Stimulated activated memory B cell treated with anti-CD40 and anti-IgM and Interleukin-4, amounts not matched to agents 10 μg/mL and 1 μg/mL and 100 μg/mL, for 72 hours (primary cell): Measurements from ENCODE around the gene ZC3H12C.
"Not testable (repeated sequence)": the region's sequence is repeated elsewhere in the genome, so short reads cannot be mapped to it uniquely, and the experiment has no call there.

Experiments
- ATAC-seq: fragments of 150-1000 bp; cut with Tn5 transposase; 2 replicates; pipeline ENCODE4 v1.10.0; 2021
- H3K27ac Mint-ChIP-seq: one replicate; pipeline ENCODE4 v1.8.0; 2022; ENCODE audit warnings: mild to moderate bottlenecking, mixed read lengths
- H3K27me3 Mint-ChIP-seq: one replicate; pipeline ENCODE4 v1.8.0; 2022; ENCODE audit warnings: mixed read lengths
- H3K36me3 Mint-ChIP-seq: one replicate; pipeline ENCODE4 v1.8.0; 2022; ENCODE audit warnings: mixed read lengths
- H3K4me1 Mint-ChIP-seq: one replicate; pipeline ENCODE4 v1.8.0; 2022; ENCODE audit warnings: mixed read lengths
- H3K4me3 Mint-ChIP-seq: one replicate; pipeline ENCODE4 v1.8.0; 2022; ENCODE audit warnings: mild to moderate bottlenecking, moderate library complexity, mixed read lengths
- H3K9me3 Mint-ChIP-seq: one replicate; pipeline ENCODE4 v1.8.0; 2022; ENCODE audit warnings: mixed read lengths

The ZC3H12C gene

GRCh38 chr11:110192604-110193282 lies 99.6 kb downstream of the ZC3H12C start:
- ATAC-seq, result peak; percentile 86
- Mint-ChIP-seq H3K36me3 (peaks cover 11% of the 10 kb centered on the region), H3K27me3 (peaks cover 52% of the 10 kb centered on the region), H3K9me3 (peaks cover 11% of the 10 kb centered on the region), H3K4me1 (peaks cover 40% of the 10 kb centered on the region)
- H3K4me3 Mint-ChIP-seq, H3K27ac Mint-ChIP-seq: not testable (repeated sequence)

GRCh38 chr11:110194211-110194766 lies 101.1 kb downstream of the ZC3H12C start:
- Mint-ChIP-seq H3K4me1 (peaks cover 39% of the 10 kb centered on the region), H3K27me3 (peaks cover 42% of the 10 kb centered on the region), H3K36me3 (peaks cover 11% of the 10 kb centered on the region), H3K9me3 (peaks cover 11% of the 10 kb centered on the region)
- H3K4me3 Mint-ChIP-seq, ATAC-seq, H3K27ac Mint-ChIP-seq: not testable (repeated sequence)

- H3K27me3 Mint-ChIP-seq, result peaks cover 28% of the 10 kb centered on the region
- peaks cover 2% of the 10 kb centered on the region for H3K9me3 Mint-ChIP-seq
- H3K4me1 Mint-ChIP-seq, result peaks cover 27% of the 10 kb centered on the region
- H3K36me3 Mint-ChIP-seq, result peaks cover under 1% of the 10 kb centered on the region
- no peak overlapping the region for H3K4me3 Mint-ChIP-seq
- no peak for ATAC-seq
- no peak overlapping the region for H3K27ac Mint-ChIP-seq
Measured at GRCh38 chr11:110196241-110196754, 103.1 kb downstream of the ZC3H12C start.

GRCh38 chr11:110196884-110197420 lies 103.8 kb downstream of the ZC3H12C start:
- Mint-ChIP-seq H3K4me1 (peaks cover 24% of the 10 kb centered on the region), H3K27ac (peak overlapping the region; percentile 37), H3K4me3 (no peak overlapping the region), H3K9me3 (peaks cover 2% of the 10 kb centered on the region), H3K27me3 (peaks cover 27% of the 10 kb centered on the region), H3K36me3 (no peaks in the 10 kb centered on the region)
- ATAC-seq, result no peak

GRCh38 chr11:110198031-110198729 lies 105.0 kb downstream of the ZC3H12C start:
- no peaks in the 10 kb centered on the region for H3K36me3 Mint-ChIP-seq
- H3K27ac Mint-ChIP-seq, result no peak overlapping the region
- H3K9me3 Mint-ChIP-seq, result peaks cover under 1% of the 10 kb centered on the region
- no peak for ATAC-seq
- no peak overlapping the region for H3K4me3 Mint-ChIP-seq
- H3K4me1 Mint-ChIP-seq, result peaks cover 12% of the 10 kb centered on the region
- peaks cover 35% of the 10 kb centered on the region for H3K27me3 Mint-ChIP-seq

GRCh38 chr11:110199184-110199981 lies 106.2 kb downstream of the ZC3H12C start:
- H3K4me3 Mint-ChIP-seq, result no peak overlapping the region
- no peak overlapping the region for H3K27ac Mint-ChIP-seq
- no peaks in the 10 kb centered on the region for H3K36me3 Mint-ChIP-seq
- peaks cover 6% of the 10 kb centered on the region for H3K4me1 Mint-ChIP-seq
- no peak for ATAC-seq
- no peaks in the 10 kb centered on the region for H3K9me3 Mint-ChIP-seq
- peaks cover 38% of the 10 kb centered on the region for H3K27me3 Mint-ChIP-seq

GRCh38 chr11:110200241-110200640 lies 107.0 kb downstream of the ZC3H12C start:
- Mint-ChIP-seq H3K9me3 (no peaks in the 10 kb centered on the region), H3K4me3 (no peak overlapping the region), H3K36me3 (no peaks in the 10 kb centered on the region), H3K27me3 (peaks cover 33% of the 10 kb centered on the region), H3K4me1 (peaks cover 6% of the 10 kb centered on the region), H3K27ac (no peak overlapping the region)
- ATAC-seq, result no peak

- Mint-ChIP-seq H3K27ac (no peak overlapping the region), H3K4me1 (peaks cover 6% of the 10 kb centered on the region), H3K4me3 (no peak overlapping the region), H3K27me3 (peaks cover 27% of the 10 kb centered on the region), H3K36me3 (no peaks in the 10 kb centered on the region), H3K9me3 (no peaks in the 10 kb centered on the region)
- no peak for ATAC-seq
Measured at GRCh38 chr11:110200836-110201235, 107.6 kb downstream of the ZC3H12C start.

GRCh38 chr11:110207123-110207522 lies 113.9 kb downstream of the ZC3H12C start:
- Mint-ChIP-seq H3K4me3 (no peak overlapping the region), H3K36me3 (no peaks in the 10 kb centered on the region), H3K4me1 (peaks cover 6% of the 10 kb centered on the region), H3K27ac (no peak overlapping the region), H3K9me3 (no peaks in the 10 kb centered on the region), H3K27me3 (peaks cover 20% of the 10 kb centered on the region)
- ATAC-seq, result no peak

- H3K36me3 Mint-ChIP-seq, H3K4me1 Mint-ChIP-seq, H3K27ac Mint-ChIP-seq, ATAC-seq, H3K9me3 Mint-ChIP-seq, H3K27me3 Mint-ChIP-seq: not testable (repeated sequence)
- H3K4me3 Mint-ChIP-seq, result peak overlapping the region; percentile 76
Measured at GRCh38 chr11:110208678-110209312, 115.6 kb downstream of the ZC3H12C start.

- not testable (repeated sequence) for H3K9me3 Mint-ChIP-seq, H3K27me3 Mint-ChIP-seq, ATAC-seq, H3K36me3 Mint-ChIP-seq, H3K27ac Mint-ChIP-seq, H3K4me1 Mint-ChIP-seq
- peak overlapping the region; percentile 76 for H3K4me3 Mint-ChIP-seq
Measured at GRCh38 chr11:110209313-110209694, 116.1 kb downstream of the ZC3H12C start.

GRCh38 chr11:110217223-110217877 lies 124.2 kb downstream of the ZC3H12C start:
- Mint-ChIP-seq H3K9me3 (no peaks in the 10 kb centered on the region), H3K4me3 (no peak overlapping the region), H3K4me1 (no peaks in the 10 kb centered on the region), H3K36me3 (peaks cover 12% of the 10 kb centered on the region), H3K27me3 (no peaks in the 10 kb centered on the region), H3K27ac (no peak overlapping the region)
- ATAC-seq, result no peak

- no peak for ATAC-seq
- no peaks in the 10 kb centered on the region for H3K27me3 Mint-ChIP-seq
- no peaks in the 10 kb centered on the region for H3K9me3 Mint-ChIP-seq
- H3K4me3 Mint-ChIP-seq, result no peak overlapping the region
- H3K36me3 Mint-ChIP-seq, result peaks cover 12% of the 10 kb centered on the region
- no peak overlapping the region for H3K27ac Mint-ChIP-seq
- no peaks in the 10 kb centered on the region for H3K4me1 Mint-ChIP-seq
Measured at GRCh38 chr11:110217936-110218335, 124.7 kb downstream of the ZC3H12C start.
